SK-N-SH (cell line): ENCODE measurements around the gene NDUFS8. TPM values are rescaled to one million over a fixed set of nuclear protein-coding genes. Genes with fewer than 3 reads are reported as not detected.

Source experiments
- CTCF ChIA-PET: fragments of 300-600, 350-600 bp; formaldehyde crosslinking; extraction: SDS; loops from one replicate; lab custom pipeline; 2021; lab: Yijun Ruan, JAX
- POLR2A ChIA-PET: fragments of 350-600 bp; sonication (Branson Sonifier 250); formaldehyde crosslinking; extraction: SDS; loops from one replicate; lab custom pipeline; 2020; ENCODE audit warnings: antibody characterized with exemption, inconsistent platforms; lab: Yijun Ruan, JAX
- DNase-seq: peaks from one replicate; pipeline ENCODE4 v3.0.0; 2012
- H2AFZ ChIP-seq: fragments of 200-600 bp; sonication (generic); 2 replicates; pipeline ENCODE4 v1.8.1; 2016; ENCODE audit warnings: antibody characterized with exemption, mild to moderate bottlenecking, low read depth
- H3F3A ChIP-seq: fragments of 200-600 bp; sonication (generic); replicated peaks from 2 replicates; pipeline ENCODE3; 2016; ENCODE audit warnings: antibody characterized with exemption, mild to moderate bottlenecking; ENCODE audit not compliant: insufficient read depth
- H3K27ac ChIP-seq, 2 experiments: fragments of 200-500 bp in 1 of 2; fragments of 200-600 bp in 1 of 2; sonication (Bioruptor generic) in 1 of 2; sonication (generic), shearing (Covaris generic) in 1 of 2; 2 replicates each; pipeline versions ENCODE4 v1.5.1 to v1.6.1; 2014 to 2016; ENCODE audit warnings: low read depth in 2 of 2, inconsistent platforms in 1 of 2, low read length in 1 of 2, mild to moderate bottlenecking in 1 of 2, mixed read lengths in 1 of 2
- H3K27me3 ChIP-seq: fragments of 200-600 bp; sonication (generic), shearing (Covaris generic); 2 replicates; pipeline ENCODE4 v1.6.1; 2016; ENCODE audit warnings: mixed run types; ENCODE audit not compliant: insufficient read depth
- H3K36me3 ChIP-seq, 2 experiments: fragments of 200-500 bp in 1 of 2; fragments of 200-600 bp in 1 of 2; sonication (Bioruptor generic) in 1 of 2; sonication (generic) in 1 of 2; replicated peaks in 1 of 2; 2 replicates each; pipeline versions ENCODE3 to v1.5.1; 2014 to 2016; ENCODE audit warnings: low read length in 1 of 2, mild to moderate bottlenecking in 1 of 2; ENCODE audit not compliant: insufficient read depth in 2 of 2, control insufficient read depth in 1 of 2
- H3K4me1 ChIP-seq, 2 experiments: fragments of 200-500 bp in 1 of 2; fragments of 200-600 bp in 1 of 2; sonication (Bioruptor generic) in 1 of 2; sonication (generic), shearing (Covaris generic) in 1 of 2; 2 replicates each; pipeline versions ENCODE4 v1.5.1 to v1.6.1; 2014 to 2016; ENCODE audit warnings: low read depth in 1 of 2, low read length in 1 of 2, mixed run types in 1 of 2; ENCODE audit not compliant: insufficient read depth in 2 of 2, control insufficient read depth in 1 of 2
- H3K4me2 ChIP-seq: fragments of 200-600 bp; sonication (generic), shearing (Covaris generic); 2 replicates; pipeline ENCODE4 v1.6.1; 2017; ENCODE audit warnings: mixed run types
- H3K4me3 ChIP-seq, 2 experiments: fragments of 200-500 bp in 1 of 2; fragments of 200-600 bp in 1 of 2; sonication (Bioruptor generic) in 1 of 2; sonication (generic), shearing (Covaris generic) in 1 of 2; 2 replicates each; pipeline versions ENCODE4 v1.5.1 to v1.8.1; 2014 to 2016; ENCODE audit warnings: low read depth in 2 of 2, inconsistent platforms in 1 of 2, low read length in 1 of 2, mild to moderate bottlenecking in 1 of 2, mixed read lengths in 1 of 2, moderate library complexity in 1 of 2
- H3K79me2 ChIP-seq: fragments of 200-600 bp; sonication (generic); 2 replicates; pipeline ENCODE4 v1.8.1; 2017; ENCODE audit warnings: mild to moderate bottlenecking; ENCODE audit not compliant: insufficient read depth
- H3K9ac ChIP-seq: fragments of 200-600 bp; sonication (generic); 2 replicates; pipeline ENCODE4 v1.6.1; 2017; ENCODE audit warnings: mixed run types
- H3K9me2 ChIP-seq: fragments of 200-600 bp; sonication (generic); 2 replicates; pipeline ENCODE4 v1.6.1; 2017; ENCODE audit warnings: mixed run types
- H3K9me3 ChIP-seq: fragments of 200-600 bp; sonication (generic); 2 replicates; pipeline ENCODE4 v1.6.1; 2017; ENCODE audit warnings: mixed run types, mild to moderate bottlenecking, moderate library complexity
- H4K20me1 ChIP-seq: fragments of 200-600 bp; sonication (generic); 2 replicates; pipeline ENCODE4 v1.6.1; 2017; ENCODE audit warnings: mild to moderate bottlenecking, mixed run types; ENCODE audit not compliant: insufficient read depth
- CHD2 ChIP-seq: fragments of 150-350 bp; IDR thresholded peaks from 2 replicates; pipeline ENCODE4 v1.6.1; 2018; ENCODE audit warnings: low read length; ENCODE audit not compliant: partially characterized antibody
- JUND ChIP-seq: IDR thresholded peaks from 2 replicates; pipeline ENCODE4 v1.4.0; 2012
- MAX ChIP-seq: IDR thresholded peaks from 2 replicates; pipeline ENCODE4 v1.4.0; 2012; ENCODE audit warnings: low read depth
- MEF2A ChIP-seq: IDR thresholded peaks from 2 replicates; pipeline ENCODE4 v1.4.0; 2012; ENCODE audit warnings: low read depth, borderline replicate concordance
- MXI1 ChIP-seq: IDR thresholded peaks from 2 replicates; pipeline ENCODE4 v1.6.1; 2012; ENCODE audit warnings: mild to moderate bottlenecking, low read depth, low read length, improper control_type of control experiment
- USF2 ChIP-seq: fragments of 150-350 bp; IDR thresholded peaks from 2 replicates; pipeline ENCODE4 v1.6.1; 2017; ENCODE audit warnings: antibody characterized with exemption, low read length, low read depth, borderline replicate concordance
- WGBS: methylation state at CpG from one replicate; pipeline ENCODE4 v1.1.6; 2017; ENCODE audit warnings: low lambda C conversion rate; 5-methylcytosine and 5-hydroxymethylcytosine counted together
- polyA plus RNA-seq, 3 experiments: library from polyadenylated mRNA; depleted of rRNA; stranded (reverse); fragments of >200 nt; gene quantifications; 2 replicates each; pipeline ENCODE4 v1.2.3, GENCODE V29; 2012

Gene NDUFS8
- polyA plus RNA-seq, 1 of the 3 experiments (the other 2 are of a cell fraction), result 123 TPM

- Histone ChIP-seq H3K4me2 (no peak overlapping the region), H3K36me3 (no peaks in the 10 kb centered on the region), H3K9me3 (no peaks in the 10 kb centered on the region), H3F3A (no peaks in the 10 kb centered on the region), H3K4me1 (peaks cover 0 to 10% of the 10 kb centered on the region in 2 experiments; a peak in 1 of 4 replicates), H3K27me3 (no peaks in the 10 kb centered on the region)
- peak; percentile 27 for DNase-seq
- POLR2A ChIA-PET, result no interaction called here
- WGBS, result 78% methylated on average over 10 of the region's 14 CpGs
- TF ChIP-seq MXI1, result no peak
- TF ChIP-seq, all 33 proteins: peak for 0
- Histone ChIP-seq H3K9me2 (no peaks in the 10 kb centered on the region), H3K27ac (no peak overlapping the region), H3K9ac (no peak overlapping the region), H3K79me2 (no peaks in the 10 kb centered on the region), H2AFZ (no peak overlapping the region), H3K4me3 (no peak overlapping the region), H4K20me1 (no peaks in the 10 kb centered on the region)
- CTCF ChIA-PET, result interaction anchor here (1.1 to 1.2 kb wide), 3 partner anchors 10 to 154 kb away, joined by 3 to 5 read pairs (median 3); no protein-coding TSS in a partner anchor
Observed at GRCh38 chr11:68051191-68052136, 21.0 kb downstream of the NDUFS8 start.

GRCh38 chr11:68052137-68052873, 21.8 kb downstream of the NDUFS8 start:
- TF ChIP-seq MEF2A (no peak), MAX (no peak), JUND (no peak), CHD2 (no peak), USF2 (no peak)
- TF ChIP-seq, all 33 proteins: peak for 0
- ChIA-PET POLR2A (interaction anchor here (1.1 kb wide), 1 partner anchor 9 kb away, joined by 3 read pairs; no protein-coding TSS in a partner anchor), CTCF (interaction anchor here (1.1 to 1.2 kb wide), 2 partner anchors 11 to 153 kb away, joined by 3 to 5 read pairs; no protein-coding TSS in a partner anchor)
- H3K36me3 ChIP-seq, result peaks cover 0 to 4% of the 10 kb centered on the region in 2 experiments
- no peak for DNase-seq
- no peak overlapping the region for H3K4me2 ChIP-seq
- H3K9me3 ChIP-seq, result no peaks in the 10 kb centered on the region
- peaks cover 0 to 10% of the 10 kb centered on the region in 2 experiments; a peak in 1 of 4 replicates for H3K4me1 ChIP-seq
- H3K4me3 ChIP-seq, result no peak overlapping the region
- no peak overlapping the region for H3K9ac ChIP-seq
- H3F3A ChIP-seq, result no peaks in the 10 kb centered on the region
- H4K20me1 ChIP-seq, result no peaks in the 10 kb centered on the region
- 94% methylated on average over 14 of the region's 15 CpGs for WGBS
- H2AFZ ChIP-seq, result no peak overlapping the region
- no peaks in the 10 kb centered on the region for H3K27me3 ChIP-seq
- H3K79me2 ChIP-seq, result no peaks in the 10 kb centered on the region
- H3K9me2 ChIP-seq, result no peaks in the 10 kb centered on the region
- H3K27ac ChIP-seq, result no peak overlapping the region
